SJCRH30 (cell line): ENCODE results near the gene ULBP2. TPM values are rescaled to one million over a fixed set of nuclear protein-coding genes. Genes with fewer than 3 reads are reported as not detected.
"Not testable (repeated sequence)": the region's sequence is repeated elsewhere in the genome, so short reads cannot be mapped to it uniquely, and the experiment has no call there.

Source experiments
- DNase-seq, 2 experiments: peaks; one replicate each; pipeline ENCODE4 v3.0.0-alpha.2; 2015 to 2020
- H3K27ac ChIP-seq: fragments of 250-450 bp; sonication (Bioruptor Pico); 2 replicates; pipeline ENCODE4 v1.5.1; 2020; ENCODE audit warnings: mild to moderate bottlenecking, moderate library complexity
- H3K27me3 ChIP-seq: fragments of 250-450 bp; sonication (Bioruptor Pico); 2 replicates; pipeline ENCODE4 v1.5.1; 2020; ENCODE audit warnings: mild to moderate bottlenecking, moderate library complexity
- H3K36me3 ChIP-seq: fragments of 250-450 bp; sonication (Bioruptor Pico); 2 replicates; pipeline ENCODE4 v1.5.1; 2020; ENCODE audit warnings: mild to moderate bottlenecking, moderate library complexity
- H3K4me1 ChIP-seq: fragments of 250-450 bp; sonication (Bioruptor Pico); 2 replicates; pipeline ENCODE4 v1.5.1; 2020; ENCODE audit warnings: mild to moderate bottlenecking, moderate library complexity
- H3K4me3 ChIP-seq: fragments of 250-450 bp; sonication (Bioruptor Pico); 2 replicates; pipeline ENCODE4 v1.5.1; 2020; ENCODE audit warnings: mild to moderate bottlenecking, moderate library complexity
- H3K9me3 ChIP-seq: fragments of 250-450 bp; sonication (Bioruptor Pico); replicated peaks from 2 replicates; pipeline ENCODE4 v1.5.1; 2020; ENCODE audit warnings: mild to moderate bottlenecking, moderate library complexity
- total RNA-seq: library from RNA; depleted of rRNA; stranded (reverse); fragments of >200 nt; shearing (Covaris generic); gene quantifications from 2 replicates; pipeline ENCODE4 v1.2.3, GENCODE V29; 2014

The ULBP2 gene
- total RNA-seq, 1 experiment from 2014 or later: 2.7 TPM

- H3K4me3 ChIP-seq: no peak overlapping the region
- no peak overlapping the region for H3K27ac ChIP-seq
- peaks cover 22% of the 10 kb centered on the region for H3K27me3 ChIP-seq
- DNase-seq: no peak
- no peaks in the 10 kb centered on the region for H3K9me3 ChIP-seq
- no peaks in the 10 kb centered on the region for H3K4me1 ChIP-seq
- no peaks in the 10 kb centered on the region for H3K36me3 ChIP-seq
Measured at GRCh38 chr6:149931501-149931900, 10.3 kb upstream of the ULBP2 start.

GRCh38 chr6:149933036-149933435, 8.8 kb upstream of the ULBP2 start:
- DNase-seq: no peak
- peaks cover 22% of the 10 kb centered on the region for H3K27me3 ChIP-seq

GRCh38 chr6:149933461-149933860, 8.4 kb upstream of the ULBP2 start:
- H3K4me3 ChIP-seq: no peak overlapping the region
- no peaks in the 10 kb centered on the region for H3K36me3 ChIP-seq
- H3K4me1 ChIP-seq: no peaks in the 10 kb centered on the region
- H3K27ac ChIP-seq: no peak overlapping the region
- H3K9me3 ChIP-seq: no peaks in the 10 kb centered on the region
- peaks cover 25% of the 10 kb centered on the region for H3K27me3 ChIP-seq
- DNase-seq: no peak

More at GRCh38 chr6:149933036-149933435, 8.8 kb upstream of the ULBP2 start:
- Histone ChIP-seq H3K9me3 (no peaks in the 10 kb centered on the region), H3K36me3 (no peaks in the 10 kb centered on the region), H3K4me1 (no peaks in the 10 kb centered on the region), H3K27ac (no peak overlapping the region), H3K4me3 (no peak overlapping the region)

- H3K27me3 ChIP-seq: peaks cover 35% of the 10 kb centered on the region
Measured at GRCh38 chr6:149934249-149935156, 7.3 kb upstream of the ULBP2 start.

GRCh38 chr6:149935246-149935645, 6.6 kb upstream of the ULBP2 start:
- Histone ChIP-seq H3K4me3 (no peak overlapping the region), H3K27ac (no peak overlapping the region), H3K9me3 (no peaks in the 10 kb centered on the region), H3K4me1 (no peaks in the 10 kb centered on the region), H3K27me3 (peaks cover 35% of the 10 kb centered on the region), H3K36me3 (no peaks in the 10 kb centered on the region)
- DNase-seq: no peak

More at GRCh38 chr6:149934249-149935156, 7.3 kb upstream of the ULBP2 start:
- DNase-seq: peak; percentile 64 to 87
- Histone ChIP-seq H3K9me3 (no peaks in the 10 kb centered on the region), H3K4me1 (no peaks in the 10 kb centered on the region), H3K27ac (no peak overlapping the region), H3K36me3 (no peaks in the 10 kb centered on the region), H3K4me3 (no peak overlapping the region)

GRCh38 chr6:149935668-149936067, 6.1 kb upstream of the ULBP2 start:
- H3K27me3 ChIP-seq: peaks cover 37% of the 10 kb centered on the region

GRCh38 chr6:149936743-149937142, 5.1 kb upstream of the ULBP2 start:
- Histone ChIP-seq H3K9me3 (no peaks in the 10 kb centered on the region), H3K27me3 (peaks cover 33% of the 10 kb centered on the region), H3K27ac (no peak overlapping the region), H3K36me3 (no peaks in the 10 kb centered on the region), H3K4me3 (no peak overlapping the region), H3K4me1 (no peaks in the 10 kb centered on the region)
- DNase-seq: no peak

More at GRCh38 chr6:149935668-149936067, 6.1 kb upstream of the ULBP2 start:
- no peak for DNase-seq
- Histone ChIP-seq H3K4me3 (no peak overlapping the region), H3K4me1 (no peaks in the 10 kb centered on the region), H3K36me3 (no peaks in the 10 kb centered on the region), H3K9me3 (no peaks in the 10 kb centered on the region), H3K27ac (no peak overlapping the region)

- Histone ChIP-seq H3K4me3 (peak overlapping the region; percentile 48), H3K27me3 (peaks cover 33% of the 10 kb centered on the region)
- not testable (repeated sequence) for H3K9me3 ChIP-seq, H3K27ac ChIP-seq, H3K36me3 ChIP-seq, DNase-seq, H3K4me1 ChIP-seq
Measured at GRCh38 chr6:149938013-149938570, 3.7 kb upstream of the ULBP2 start.

- peaks cover 29% of the 10 kb centered on the region for H3K27me3 ChIP-seq
- DNase-seq: peak in 1 of 2 experiments; percentile 35
- H3K9me3 ChIP-seq: no peaks in the 10 kb centered on the region
- no peaks in the 10 kb centered on the region for H3K4me1 ChIP-seq
- H3K4me3 ChIP-seq: peak overlapping the region; percentile 48
- no peaks in the 10 kb centered on the region for H3K36me3 ChIP-seq
- no peak overlapping the region for H3K27ac ChIP-seq
Measured at GRCh38 chr6:149938571-149939355, 3.1 kb upstream of the ULBP2 start.

GRCh38 chr6:149939356-149939648, 2.5 kb upstream of the ULBP2 start:
- H3K27me3 ChIP-seq: peaks cover 29% of the 10 kb centered on the region
- no peak for DNase-seq

GRCh38 chr6:149939909-149940671, 1.7 kb upstream of the ULBP2 start:
- Histone ChIP-seq H3K27me3 (peaks cover 23% of the 10 kb centered on the region), H3K9me3 (no peaks in the 10 kb centered on the region), H3K4me1 (no peaks in the 10 kb centered on the region), H3K27ac (no peak overlapping the region), H3K4me3 (no peak overlapping the region), H3K36me3 (no peaks in the 10 kb centered on the region)
- no peak for DNase-seq

More at GRCh38 chr6:149939356-149939648, 2.5 kb upstream of the ULBP2 start:
- Histone ChIP-seq H3K9me3 (no peaks in the 10 kb centered on the region), H3K36me3 (no peaks in the 10 kb centered on the region), H3K4me3 (no peak overlapping the region; the same call in 1 of the 2 replicates), H3K27ac (no peak overlapping the region), H3K4me1 (no peaks in the 10 kb centered on the region)

GRCh38 chr6:149940672-149940982, 1.2 kb upstream of the ULBP2 start:
- no peaks in the 10 kb centered on the region for H3K9me3 ChIP-seq
- H3K27me3 ChIP-seq: peaks cover 23% of the 10 kb centered on the region
- H3K36me3 ChIP-seq: no peaks in the 10 kb centered on the region
- no peak overlapping the region for H3K27ac ChIP-seq
- no peak for DNase-seq
- H3K4me3 ChIP-seq: no peak overlapping the region
- H3K4me1 ChIP-seq: no peaks in the 10 kb centered on the region

GRCh38 chr6:149942461-149942829, 631 bp downstream of the ULBP2 start:
- no peak overlapping the region for H3K27ac ChIP-seq
- H3K36me3 ChIP-seq: no peaks in the 10 kb centered on the region
- no peak for DNase-seq
- peak overlapping the region; percentile 58 for H3K4me3 ChIP-seq
- no peaks in the 10 kb centered on the region for H3K4me1 ChIP-seq
- H3K9me3 ChIP-seq: no peaks in the 10 kb centered on the region
- H3K27me3 ChIP-seq: peaks cover 23% of the 10 kb centered on the region

GRCh38 chr6:149943321-149943720, 1.5 kb downstream of the ULBP2 start:
- not testable (repeated sequence) for H3K36me3 ChIP-seq, DNase-seq, H3K4me1 ChIP-seq, H3K9me3 ChIP-seq, H3K27ac ChIP-seq, H3K4me3 ChIP-seq
- H3K27me3 ChIP-seq: peaks cover 21% of the 10 kb centered on the region
